Hematopoietic multipotent progenitor cell treated with erythropoietin and hydrocortisone succinate and interleukin-3 and kit ligand, for 8 days (in vitro differentiated cells): ENCODE data around the gene CCNL1.

Experiments
- DNase-seq: peaks from one replicate; pipeline ENCODE4 v3.0.0-alpha.2; 2015

The CCNL1 gene

GRCh38 chr3:157102098-157102497 lies 57.8 kb downstream of the CCNL1 start:
- DNase-seq, result no peak

- no peak for DNase-seq
Measured at GRCh38 chr3:157101486-157101885, 58.5 kb downstream of the CCNL1 start.

- no peak for DNase-seq
Measured at GRCh38 chr3:157100608-157101396, 59.1 kb downstream of the CCNL1 start.

GRCh38 chr3:157100096-157100477 lies 59.9 kb downstream of the CCNL1 start:
- DNase-seq, result no peak

- DNase-seq, result no peak
Measured at GRCh38 chr3:157099326-157100095, 60.4 kb downstream of the CCNL1 start.

- DNase-seq, result no peak
Measured at GRCh38 chr3:157098823-157099185, 61.1 kb downstream of the CCNL1 start.

- no peak for DNase-seq
Measured at GRCh38 chr3:157098121-157098822, 61.7 kb downstream of the CCNL1 start.
